Measurements from ENCODE around the gene TSPO. TPM values are rescaled to one million over a fixed set of nuclear protein-coding genes. Genes with fewer than 3 reads are reported as not detected.

TSPO gene
- total RNA-seq, 1 donor from 2014 or later: 130 TPM

- DNase-seq (ENCODE audit: low spot score): no peak
These were observed 50.3 kb downstream of the TSPO start for GRCh38 chr22:43201486-43202219.

GRCh38 chr22:43202326-43202725 lies 51.0 kb downstream of the TSPO start:
- no peak for DNase-seq (ENCODE audit: low spot score)

GRCh38 chr22:43202756-43203410 lies 51.5 kb downstream of the TSPO start:
- DNase-seq (ENCODE audit: low spot score): no peak

GRCh38 chr22:43203471-43203981 lies 52.2 kb downstream of the TSPO start:
- DNase-seq (ENCODE audit: low spot score): no peak

GRCh38 chr22:43205261-43205691 lies 53.9 kb downstream of the TSPO start:
- DNase-seq (ENCODE audit: low spot score): no peak

- no peak for DNase-seq (ENCODE audit: low spot score)
These were observed 54.6 kb downstream of the TSPO start for GRCh38 chr22:43205748-43206508.

- DNase-seq (ENCODE audit: low spot score): no peak
These were observed 55.3 kb downstream of the TSPO start for GRCh38 chr22:43206509-43207161.

- DNase-seq (ENCODE audit: low spot score): no peak
These were observed 56.0 kb downstream of the TSPO start for GRCh38 chr22:43207386-43207785.

GRCh38 chr22:43207849-43208702 lies 56.7 kb downstream of the TSPO start:
- DNase-seq (ENCODE audit: low spot score): no peak

GRCh38 chr22:43208703-43209522 lies 57.6 kb downstream of the TSPO start:
- no peak for DNase-seq (ENCODE audit: low spot score)

GRCh38 chr22:43209523-43209890 lies 58.1 kb downstream of the TSPO start:
- no peak for DNase-seq (ENCODE audit: low spot score)

GRCh38 chr22:43209971-43210370 lies 58.6 kb downstream of the TSPO start:
- DNase-seq (ENCODE audit: low spot score): no peak

- no peak for DNase-seq (ENCODE audit: low spot score)
These were observed 59.5 kb downstream of the TSPO start for GRCh38 chr22:43210631-43211515.

- no peak for DNase-seq (ENCODE audit: low spot score)
These were observed 60.6 kb downstream of the TSPO start for GRCh38 chr22:43211941-43212433.

GRCh38 chr22:43212434-43212952 lies 61.1 kb downstream of the TSPO start:
- no peak for DNase-seq (ENCODE audit: low spot score)
